ENCODE results near the gene MAGEB1. TPM values are rescaled to one million over a fixed set of nuclear protein-coding genes. Genes with fewer than 3 reads are reported as not detected.
A peak's percentile ranks its signal among the peaks of the same experiment; 100 is the strongest.

MAGEB1 gene, protein sequence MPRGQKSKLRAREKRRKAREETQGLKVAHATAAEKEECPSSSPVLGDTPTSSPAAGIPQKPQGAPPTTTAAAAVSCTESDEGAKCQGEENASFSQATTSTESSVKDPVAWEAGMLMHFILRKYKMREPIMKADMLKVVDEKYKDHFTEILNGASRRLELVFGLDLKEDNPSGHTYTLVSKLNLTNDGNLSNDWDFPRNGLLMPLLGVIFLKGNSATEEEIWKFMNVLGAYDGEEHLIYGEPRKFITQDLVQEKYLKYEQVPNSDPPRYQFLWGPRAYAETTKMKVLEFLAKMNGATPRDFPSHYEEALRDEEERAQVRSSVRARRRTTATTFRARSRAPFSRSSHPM
- total RNA-seq, result not detected in 2 replicates

- no peak for DNase-seq (ENCODE audit: low read depth, low spot score)
Measured at GRCh38 chrX:30246769-30247489, at the start of gene MAGEB1. TSS of gene MAGEB1 (plus strand) at chrX:30247146. CDS start at chrX:30250494, 3,348 bp downstream.

- DNase-seq (ENCODE audit: low read depth, low spot score), result no peak
Measured at GRCh38 chrX:30212172-30212571, 34.8 kb upstream of the MAGEB1 start.

DNA sequence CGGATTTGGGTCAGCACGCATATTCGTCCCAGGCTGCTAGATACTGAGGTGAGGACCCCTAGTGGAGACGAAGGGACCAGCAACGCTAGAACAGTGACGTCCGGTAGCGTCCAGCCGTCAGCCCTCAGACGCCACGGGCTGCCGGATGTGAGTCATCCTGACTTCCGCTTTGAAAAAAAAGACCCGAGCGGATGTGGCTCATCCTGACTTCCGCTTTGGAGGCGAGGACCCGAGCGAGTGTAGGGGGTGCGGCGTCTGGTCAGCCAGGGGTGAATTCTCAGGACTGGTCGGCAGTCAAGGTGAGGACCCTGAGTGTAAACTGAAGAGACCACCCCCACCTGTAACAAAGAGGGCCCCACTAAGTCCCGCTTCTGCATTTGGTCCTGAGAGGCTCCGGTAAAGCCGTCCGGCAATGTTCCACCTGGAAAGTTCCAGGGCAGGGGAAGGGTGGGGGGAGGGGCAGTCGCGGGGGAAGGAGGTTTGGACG, 31.5 kb upstream of the MAGEB1 start, which contains the start of gene MAGEB2:
MAGEB2 (plus strand) TSS at position 207 of the 487 bp plus-strand sequence. CDS start 3,018 bp downstream, outside the sequence.
- DNase-seq (ENCODE audit: low read depth, low spot score), result no peak

DNA sequence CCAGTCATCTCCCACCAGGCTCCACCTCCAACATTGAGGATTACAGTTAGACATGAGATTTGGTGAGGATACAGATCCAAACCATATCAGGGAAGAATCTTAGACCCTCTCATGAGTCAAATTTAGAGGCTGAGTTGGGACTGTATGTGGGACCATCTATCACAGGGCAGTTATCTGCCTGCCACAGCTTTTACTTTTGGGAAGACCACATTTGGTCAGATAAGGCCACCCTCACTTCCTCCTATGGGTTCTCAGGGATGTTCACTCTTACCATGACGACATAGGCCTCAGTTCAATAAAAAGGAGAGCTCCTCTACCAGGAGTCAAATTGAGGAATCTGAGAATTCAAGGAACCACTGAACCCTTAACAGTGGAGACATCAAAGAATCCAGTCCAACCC, 29.5 kb upstream of the MAGEB1 start:
- no peak for DNase-seq (ENCODE audit: low read depth, low spot score)

- no peak for DNase-seq (ENCODE audit: low read depth, low spot score)
Measured at GRCh38 chrX:30219372-30219771, 27.6 kb upstream of the MAGEB1 start.

- DNase-seq (ENCODE audit: low read depth, low spot score), result no peak
Measured at GRCh38 chrX:30220661-30221060, 26.3 kb upstream of the MAGEB1 start.

DNA sequence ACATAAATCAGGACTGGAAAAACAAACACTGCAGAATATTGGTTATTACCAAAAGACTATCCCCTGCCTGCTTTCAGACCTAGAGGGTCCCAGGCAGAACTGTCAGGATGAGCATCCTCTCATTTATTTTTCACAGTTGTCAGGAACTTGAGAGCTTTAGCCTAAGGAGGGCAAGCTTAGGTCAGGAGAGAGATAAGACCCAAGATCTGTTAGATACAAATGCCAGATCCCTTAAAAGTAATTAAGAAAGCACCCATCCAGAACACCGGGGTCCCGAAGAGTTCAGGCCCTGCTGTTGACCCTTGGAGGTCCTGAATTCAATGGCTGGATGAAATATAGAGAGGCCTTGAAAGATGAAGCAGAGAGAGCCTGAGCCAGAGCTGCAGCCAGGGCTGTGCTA, 22.4 kb upstream of the MAGEB1 start:
- DNase-seq (ENCODE audit: low read depth, low spot score), result no peak

- no peak for DNase-seq (ENCODE audit: low read depth, low spot score)
Measured at GRCh38 chrX:30228526-30228925, 18.4 kb upstream of the MAGEB1 start.

DNA sequence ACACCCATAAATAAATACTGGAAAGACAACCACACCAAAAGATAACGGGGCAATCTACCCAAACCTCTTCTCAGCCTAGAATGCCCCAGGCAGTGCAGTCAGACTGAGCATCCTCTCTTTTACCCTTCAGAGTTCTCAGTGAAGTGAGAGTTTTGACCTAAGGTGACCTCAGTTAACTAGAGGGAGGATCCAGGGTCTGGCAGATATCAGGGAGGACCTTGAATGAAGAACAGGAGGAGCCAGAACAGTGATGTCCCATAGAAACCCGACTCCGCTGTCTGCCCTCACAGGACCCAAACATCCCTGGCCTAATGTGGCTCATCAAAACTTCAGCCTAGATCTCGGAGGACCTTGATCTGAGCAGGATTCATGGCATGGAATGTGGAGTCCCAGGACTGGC, 16.6 kb upstream of the MAGEB1 start, which contains the start of gene MAGEB3:
MAGEB3 (plus strand) TSS at position 263 of the 400 bp plus-strand sequence. CDS start 5,268 bp downstream, outside the sequence.
- DNase-seq (ENCODE audit: low read depth, low spot score), result no peak

- DNase-seq (ENCODE audit: low read depth, low spot score), result no peak
Measured at GRCh38 chrX:30241724-30242415, 5.1 kb upstream of the MAGEB1 start, which contains the start of gene MAGEB4. TSS of gene MAGEB4 (plus strand) at chrX:30242000. CDS start at chrX:30242136, 136 bp downstream.

DNA sequence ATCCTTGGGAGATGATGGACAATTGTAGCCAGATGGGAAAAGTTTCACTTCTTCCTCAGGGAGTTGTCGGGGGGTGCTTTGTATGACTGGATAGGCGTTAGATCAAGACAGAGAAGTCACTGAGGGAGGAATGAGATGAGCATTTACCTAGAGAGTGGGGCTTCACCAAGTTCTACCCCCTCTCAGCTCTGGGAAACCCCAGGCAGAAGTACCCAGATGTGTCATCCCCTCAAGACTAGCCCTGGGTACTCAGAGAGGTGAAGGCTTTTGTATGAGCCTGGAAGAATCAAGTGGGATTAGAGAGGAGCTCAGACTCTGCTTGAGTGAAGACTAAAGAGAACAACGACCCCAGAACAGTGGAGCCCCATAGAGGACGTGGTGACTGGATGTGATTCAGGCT, 1.9 kb downstream of the MAGEB1 start:
- DNase-seq (ENCODE audit: low read depth, low spot score), result no peak

- no peak for DNase-seq (ENCODE audit: low read depth, low spot score)
Measured at GRCh38 chrX:30253257-30253656, 6.3 kb downstream of the MAGEB1 start.

GRCh38 chrX:30259927-30260326, 13.0 kb downstream of the MAGEB1 start:
- no peak for DNase-seq (ENCODE audit: low read depth, low spot score)

DNA sequence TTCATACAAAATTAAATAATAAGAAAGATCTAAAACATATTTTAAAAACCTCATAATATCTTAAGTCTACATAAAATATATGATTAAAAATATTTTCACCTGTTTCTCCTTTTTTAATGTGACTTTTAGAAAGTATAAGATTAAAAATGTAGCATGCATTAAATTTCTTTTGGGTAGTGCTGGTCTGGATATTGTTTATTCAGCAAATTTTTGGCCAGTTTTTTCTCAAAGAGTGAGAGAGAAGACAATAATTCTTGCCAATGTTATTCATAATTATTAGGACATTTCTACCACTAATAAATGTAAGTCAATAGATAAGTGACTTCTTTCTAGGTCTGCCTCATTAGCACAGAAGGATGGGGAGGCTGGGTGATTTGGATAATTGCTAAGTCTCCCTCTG, 14.1 kb downstream of the MAGEB1 start:
- no peak for DNase-seq (ENCODE audit: low read depth, low spot score)

DNA sequence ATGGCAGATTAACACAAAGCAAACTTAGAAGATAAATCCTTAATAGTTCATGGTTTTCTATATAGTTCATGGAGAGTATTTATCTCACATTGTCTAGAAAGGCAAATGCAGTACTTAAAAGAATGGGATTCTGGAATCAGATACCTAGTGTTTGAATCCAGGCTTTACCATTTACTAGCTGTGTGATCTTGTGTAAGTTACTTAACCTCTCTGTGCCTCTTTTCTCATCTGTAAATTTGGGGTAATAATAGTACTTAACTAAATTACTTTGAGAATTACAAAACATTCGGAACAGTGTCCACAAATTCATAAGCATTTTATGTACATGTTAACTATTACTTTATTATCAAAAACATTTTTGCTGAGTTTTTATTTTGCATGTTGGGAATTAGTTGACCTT, 15.8 kb downstream of the MAGEB1 start:
- no peak for DNase-seq (ENCODE audit: low read depth, low spot score)

- DNase-seq (ENCODE audit: low read depth, low spot score), result no peak
Measured at GRCh38 chrX:30270639-30271038, 23.7 kb downstream of the MAGEB1 start.

DNA sequence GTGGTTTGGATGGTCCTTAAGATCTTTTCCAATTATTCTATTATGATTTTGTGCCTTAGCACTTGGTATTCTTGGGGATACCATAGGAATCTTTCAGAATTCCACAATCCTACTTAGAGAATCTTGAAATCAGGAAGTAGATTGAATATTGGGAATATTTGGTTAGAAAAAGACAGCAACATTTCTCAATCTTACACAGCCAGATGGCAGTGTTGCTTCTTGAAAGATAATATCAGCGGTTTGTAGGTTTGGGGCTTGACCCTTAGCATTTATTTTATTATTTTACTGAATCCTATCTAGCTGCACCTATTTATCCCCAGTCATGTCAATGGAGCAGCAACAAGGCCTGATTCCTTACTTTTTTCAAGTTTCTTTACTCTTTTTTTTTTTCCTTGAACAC, 28.6 kb downstream of the MAGEB1 start:
- DNase-seq (ENCODE audit: low read depth, low spot score), result no peak

DNA sequence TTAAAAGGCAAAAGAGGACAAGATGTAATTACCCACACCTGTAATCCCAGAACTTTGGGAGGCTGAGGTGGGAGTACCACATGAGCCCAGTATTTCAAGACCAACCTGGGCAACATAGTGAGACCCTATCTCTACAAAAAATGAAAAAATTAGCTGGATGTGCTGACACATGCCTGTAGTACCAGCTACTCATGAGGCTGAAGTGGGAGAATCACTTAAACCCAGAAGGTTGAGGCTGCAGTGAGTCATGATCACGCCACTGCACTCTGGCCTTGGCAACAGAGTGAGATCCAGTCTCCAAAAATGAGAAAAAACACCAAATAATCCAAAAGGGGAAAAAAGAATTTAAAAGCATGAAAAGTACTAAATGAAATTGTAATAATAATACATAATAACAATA, 31.4 kb downstream of the MAGEB1 start:
- no peak for DNase-seq (ENCODE audit: low read depth, low spot score)

DNA sequence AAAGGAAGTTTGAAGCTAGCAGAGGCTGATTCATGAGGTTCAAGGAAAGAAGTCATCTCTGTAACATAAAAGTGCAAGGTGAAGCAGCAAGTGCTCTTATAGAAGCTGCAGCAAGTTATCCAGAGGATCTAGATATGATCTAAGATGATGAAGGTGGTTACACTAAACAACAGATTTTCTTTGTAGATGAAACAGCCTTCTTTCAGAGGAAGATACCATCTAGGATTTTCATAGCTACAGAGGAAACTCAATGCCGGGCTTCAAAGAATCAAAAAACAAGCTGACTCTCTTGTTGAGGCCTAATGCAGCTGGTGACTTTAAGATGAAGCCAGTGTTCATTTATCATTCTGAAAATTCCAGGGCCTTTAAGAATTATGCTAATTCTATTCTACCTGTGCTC, 33.5 kb downstream of the MAGEB1 start:
- no peak for DNase-seq (ENCODE audit: low read depth, low spot score)

DNA sequence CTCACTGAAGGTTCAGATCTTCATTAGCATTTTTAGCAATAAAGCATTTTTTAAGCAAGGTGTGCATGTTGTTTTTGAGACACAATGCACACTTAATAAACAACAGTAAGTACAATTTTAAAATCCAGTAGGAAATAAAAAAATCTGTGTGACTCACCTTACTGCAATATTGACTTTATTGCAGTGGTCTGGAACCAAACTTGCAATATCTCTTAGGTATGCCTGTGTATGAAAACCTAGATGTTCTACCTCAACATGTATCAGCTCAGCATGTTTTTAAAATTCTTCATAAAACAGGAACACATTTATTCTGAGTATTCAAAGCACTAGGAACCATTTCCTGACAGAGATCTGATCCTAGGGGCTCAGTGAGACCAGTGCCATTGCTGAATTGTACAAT, 35.6 kb downstream of the MAGEB1 start:
- no peak for DNase-seq (ENCODE audit: low read depth, low spot score)

GRCh38 chrX:30283456-30284200, 36.7 kb downstream of the MAGEB1 start:
- peak; percentile 74 for DNase-seq (ENCODE audit: low read depth, low spot score)
